Measurements from ENCODE around the gene CENPU. TPM values are rescaled to one million over a fixed set of nuclear protein-coding genes. Genes with fewer than 3 reads are reported as not detected.

CENPU gene
- total and polyA plus RNA-seq, 2 experiments from 2014 or later = 88.3 to 186 TPM

DNA sequence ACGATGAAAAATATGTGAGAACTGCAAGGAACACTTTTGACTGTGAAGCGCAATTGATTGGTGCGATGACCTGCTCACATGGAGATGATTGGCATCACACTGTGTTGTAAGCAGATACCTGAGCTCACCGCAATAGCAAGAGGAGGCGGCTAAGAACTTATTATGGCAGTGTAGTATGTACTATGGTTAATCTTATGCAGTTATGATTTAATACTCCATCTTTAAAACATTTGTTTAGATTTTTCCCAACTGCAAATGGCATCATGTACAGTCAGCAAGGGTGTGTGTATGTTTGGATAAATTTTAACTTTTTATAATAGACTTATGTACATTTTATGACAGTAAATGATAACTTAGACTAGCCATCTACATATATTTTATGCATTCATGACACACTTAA lies 58.9 kb downstream of the CENPU start:
- Histone ChIP-seq H3K4me2 (no peak overlapping the region), H3K4me3 (no peak overlapping the region), H3K9me2 (ENCODE audit: insufficient read depth) (no peaks in the 10 kb centered on the region), H2AFZ (no peak overlapping the region), H3K27ac (ENCODE audit: low read depth) (no peak overlapping the region), H3K79me2 (replicated peaks; ENCODE audit: insufficient read depth) (no peaks in the 10 kb centered on the region), H3K36me3 (ENCODE audit: insufficient read depth) (0 out of 2 replicates have a peak, but pooled peaks cover 2% of the 10 kb centered on the region), H3K4me1 (ENCODE audit: insufficient read depth) (no peaks in the 10 kb centered on the region), H4K20me1 (replicated peaks; ENCODE audit: insufficient read depth) (no peaks in the 10 kb centered on the region), H3K27me3 (ENCODE audit: insufficient read depth) (no peaks in the 10 kb centered on the region), H3F3A (replicated peaks; ENCODE audit: low read depth) (0 out of 2 replicates have a peak, but pooled peaks cover 3% of the 10 kb centered on the region)
- ATAC-seq (no peak), DNase-seq (ENCODE audit: low spot score) (no peak)
- TF ChIP-seq ZNF114 (CRISPR knock-in tag; IDR thresholded peaks at IDR 0.05) = no peak
- no peak for TF ChIP-seq JUNB (IDR thresholded peaks at IDR 0.05; ENCODE audit: unreplicated experiment)
- TF ChIP-seq, protein P1, sequence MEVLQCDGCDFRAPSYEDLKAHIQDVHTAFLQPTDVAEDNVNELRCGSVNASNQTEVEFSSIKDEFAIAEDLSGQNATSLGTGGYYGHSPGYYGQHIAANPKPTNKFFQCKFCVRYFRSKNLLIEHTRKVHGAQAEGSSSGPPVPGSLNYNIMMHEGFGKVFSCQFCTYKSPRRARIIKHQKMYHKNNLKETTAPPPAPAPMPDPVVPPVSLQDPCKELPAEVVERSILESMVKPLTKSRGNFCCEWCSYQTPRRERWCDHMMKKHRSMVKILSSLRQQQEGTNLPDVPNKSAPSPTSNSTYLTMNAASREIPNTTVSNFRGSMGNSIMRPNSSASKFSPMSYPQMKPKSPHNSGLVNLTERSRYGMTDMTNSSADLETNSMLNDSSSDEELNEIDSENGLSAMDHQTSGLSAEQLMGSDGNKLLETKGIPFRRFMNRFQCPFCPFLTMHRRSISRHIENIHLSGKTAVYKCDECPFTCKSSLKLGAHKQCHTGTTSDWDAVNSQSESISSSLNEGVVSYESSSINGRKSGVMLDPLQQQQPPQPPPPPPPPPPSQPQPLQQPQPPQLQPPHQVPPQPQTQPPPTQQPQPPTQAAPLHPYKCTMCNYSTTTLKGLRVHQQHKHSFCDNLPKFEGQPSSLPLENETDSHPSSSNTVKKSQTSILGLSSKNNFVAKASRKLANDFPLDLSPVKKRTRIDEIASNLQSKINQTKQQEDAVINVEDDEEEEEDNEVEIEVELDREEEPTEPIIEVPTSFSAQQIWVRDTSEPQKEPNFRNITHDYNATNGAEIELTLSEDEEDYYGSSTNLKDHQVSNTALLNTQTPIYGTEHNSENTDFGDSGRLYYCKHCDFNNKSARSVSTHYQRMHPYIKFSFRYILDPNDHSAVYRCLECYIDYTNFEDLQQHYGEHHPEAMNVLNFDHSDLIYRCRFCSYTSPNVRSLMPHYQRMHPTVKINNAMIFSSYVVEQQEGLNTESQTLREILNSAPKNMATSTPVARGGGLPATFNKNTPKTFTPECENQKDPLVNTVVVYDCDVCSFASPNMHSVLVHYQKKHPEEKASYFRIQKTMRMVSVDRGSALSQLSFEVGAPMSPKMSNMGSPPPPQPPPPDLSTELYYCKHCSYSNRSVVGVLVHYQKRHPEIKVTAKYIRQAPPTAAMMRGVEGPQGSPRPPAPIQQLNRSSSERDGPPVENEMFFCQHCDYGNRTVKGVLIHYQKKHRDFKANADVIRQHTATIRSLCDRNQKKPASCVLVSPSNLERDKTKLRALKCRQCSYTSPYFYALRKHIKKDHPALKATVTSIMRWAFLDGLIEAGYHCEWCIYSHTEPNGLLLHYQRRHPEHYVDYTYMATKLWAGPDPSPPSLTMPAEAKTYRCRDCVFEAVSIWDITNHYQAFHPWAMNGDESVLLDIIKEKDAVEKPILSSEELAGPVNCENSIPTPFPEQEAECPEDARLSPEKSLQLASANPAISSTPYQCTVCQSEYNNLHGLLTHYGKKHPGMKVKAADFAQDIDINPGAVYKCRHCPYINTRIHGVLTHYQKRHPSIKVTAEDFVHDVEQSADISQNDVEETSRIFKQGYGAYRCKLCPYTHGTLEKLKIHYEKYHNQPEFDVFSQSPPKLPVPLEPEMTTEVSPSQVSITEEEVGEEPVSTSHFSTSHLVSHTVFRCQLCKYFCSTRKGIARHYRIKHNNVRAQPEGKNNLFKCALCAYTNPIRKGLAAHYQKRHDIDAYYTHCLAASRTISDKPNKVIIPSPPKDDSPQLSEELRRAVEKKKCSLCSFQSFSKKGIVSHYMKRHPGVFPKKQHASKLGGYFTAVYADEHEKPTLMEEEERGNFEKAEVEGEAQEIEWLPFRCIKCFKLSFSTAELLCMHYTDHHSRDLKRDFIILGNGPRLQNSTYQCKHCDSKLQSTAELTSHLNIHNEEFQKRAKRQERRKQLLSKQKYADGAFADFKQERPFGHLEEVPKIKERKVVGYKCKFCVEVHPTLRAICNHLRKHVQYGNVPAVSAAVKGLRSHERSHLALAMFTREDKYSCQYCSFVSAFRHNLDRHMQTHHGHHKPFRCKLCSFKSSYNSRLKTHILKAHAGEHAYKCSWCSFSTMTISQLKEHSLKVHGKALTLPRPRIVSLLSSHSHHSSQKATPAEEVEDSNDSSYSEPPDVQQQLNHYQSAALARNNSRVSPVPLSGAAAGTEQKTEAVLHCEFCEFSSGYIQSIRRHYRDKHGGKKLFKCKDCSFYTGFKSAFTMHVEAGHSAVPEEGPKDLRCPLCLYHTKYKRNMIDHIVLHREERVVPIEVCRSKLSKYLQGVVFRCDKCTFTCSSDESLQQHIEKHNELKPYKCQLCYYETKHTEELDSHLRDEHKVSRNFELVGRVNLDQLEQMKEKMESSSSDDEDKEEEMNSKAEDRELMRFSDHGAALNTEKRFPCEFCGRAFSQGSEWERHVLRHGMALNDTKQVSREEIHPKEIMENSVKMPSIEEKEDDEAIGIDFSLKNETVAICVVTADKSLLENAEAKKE (CRISPR knock-in tag; IDR thresholded peaks at IDR 0.05) = no peak
- TF ChIP-seq, protein P2, sequence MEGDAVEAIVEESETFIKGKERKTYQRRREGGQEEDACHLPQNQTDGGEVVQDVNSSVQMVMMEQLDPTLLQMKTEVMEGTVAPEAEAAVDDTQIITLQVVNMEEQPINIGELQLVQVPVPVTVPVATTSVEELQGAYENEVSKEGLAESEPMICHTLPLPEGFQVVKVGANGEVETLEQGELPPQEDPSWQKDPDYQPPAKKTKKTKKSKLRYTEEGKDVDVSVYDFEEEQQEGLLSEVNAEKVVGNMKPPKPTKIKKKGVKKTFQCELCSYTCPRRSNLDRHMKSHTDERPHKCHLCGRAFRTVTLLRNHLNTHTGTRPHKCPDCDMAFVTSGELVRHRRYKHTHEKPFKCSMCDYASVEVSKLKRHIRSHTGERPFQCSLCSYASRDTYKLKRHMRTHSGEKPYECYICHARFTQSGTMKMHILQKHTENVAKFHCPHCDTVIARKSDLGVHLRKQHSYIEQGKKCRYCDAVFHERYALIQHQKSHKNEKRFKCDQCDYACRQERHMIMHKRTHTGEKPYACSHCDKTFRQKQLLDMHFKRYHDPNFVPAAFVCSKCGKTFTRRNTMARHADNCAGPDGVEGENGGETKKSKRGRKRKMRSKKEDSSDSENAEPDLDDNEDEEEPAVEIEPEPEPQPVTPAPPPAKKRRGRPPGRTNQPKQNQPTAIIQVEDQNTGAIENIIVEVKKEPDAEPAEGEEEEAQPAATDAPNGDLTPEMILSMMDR (conservative IDR thresholded peaks at IDR 0.05; ENCODE audit: low read depth in 2 of 2) = no peak
- TF ChIP-seq EZH2 (IDR thresholded peaks at IDR 0.05; ENCODE audit: low read depth, unreplicated experiment) = no peak
- no peak for TF ChIP-seq POLR2AphosphoS5 (IDR thresholded peaks at IDR 0.05; ENCODE audit: low read depth)
- TF ChIP-seq EZH2phosphoT487 (IDR thresholded peaks at IDR 0.05; ENCODE audit: unreplicated experiment) = no peak
- no peak for TF ChIP-seq CREB1 (CRISPR knock-in tag; IDR thresholded peaks at IDR 0.05; ENCODE audit: low read depth)
- TF ChIP-seq STAT1 (IDR thresholded peaks at IDR 0.05; ENCODE audit: unreplicated experiment) = no peak
- TF ChIP-seq ZNF331 (CRISPR knock-in tag; IDR thresholded peaks at IDR 0.05; ENCODE audit: low read depth) = no peak
- TF ChIP-seq, protein P3, sequence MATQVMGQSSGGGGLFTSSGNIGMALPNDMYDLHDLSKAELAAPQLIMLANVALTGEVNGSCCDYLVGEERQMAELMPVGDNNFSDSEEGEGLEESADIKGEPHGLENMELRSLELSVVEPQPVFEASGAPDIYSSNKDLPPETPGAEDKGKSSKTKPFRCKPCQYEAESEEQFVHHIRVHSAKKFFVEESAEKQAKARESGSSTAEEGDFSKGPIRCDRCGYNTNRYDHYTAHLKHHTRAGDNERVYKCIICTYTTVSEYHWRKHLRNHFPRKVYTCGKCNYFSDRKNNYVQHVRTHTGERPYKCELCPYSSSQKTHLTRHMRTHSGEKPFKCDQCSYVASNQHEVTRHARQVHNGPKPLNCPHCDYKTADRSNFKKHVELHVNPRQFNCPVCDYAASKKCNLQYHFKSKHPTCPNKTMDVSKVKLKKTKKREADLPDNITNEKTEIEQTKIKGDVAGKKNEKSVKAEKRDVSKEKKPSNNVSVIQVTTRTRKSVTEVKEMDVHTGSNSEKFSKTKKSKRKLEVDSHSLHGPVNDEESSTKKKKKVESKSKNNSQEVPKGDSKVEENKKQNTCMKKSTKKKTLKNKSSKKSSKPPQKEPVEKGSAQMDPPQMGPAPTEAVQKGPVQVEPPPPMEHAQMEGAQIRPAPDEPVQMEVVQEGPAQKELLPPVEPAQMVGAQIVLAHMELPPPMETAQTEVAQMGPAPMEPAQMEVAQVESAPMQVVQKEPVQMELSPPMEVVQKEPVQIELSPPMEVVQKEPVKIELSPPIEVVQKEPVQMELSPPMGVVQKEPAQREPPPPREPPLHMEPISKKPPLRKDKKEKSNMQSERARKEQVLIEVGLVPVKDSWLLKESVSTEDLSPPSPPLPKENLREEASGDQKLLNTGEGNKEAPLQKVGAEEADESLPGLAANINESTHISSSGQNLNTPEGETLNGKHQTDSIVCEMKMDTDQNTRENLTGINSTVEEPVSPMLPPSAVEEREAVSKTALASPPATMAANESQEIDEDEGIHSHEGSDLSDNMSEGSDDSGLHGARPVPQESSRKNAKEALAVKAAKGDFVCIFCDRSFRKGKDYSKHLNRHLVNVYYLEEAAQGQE (IDR thresholded peaks at IDR 0.05; ENCODE audit: unreplicated experiment) = no peak
- TF ChIP-seq, protein P4, sequence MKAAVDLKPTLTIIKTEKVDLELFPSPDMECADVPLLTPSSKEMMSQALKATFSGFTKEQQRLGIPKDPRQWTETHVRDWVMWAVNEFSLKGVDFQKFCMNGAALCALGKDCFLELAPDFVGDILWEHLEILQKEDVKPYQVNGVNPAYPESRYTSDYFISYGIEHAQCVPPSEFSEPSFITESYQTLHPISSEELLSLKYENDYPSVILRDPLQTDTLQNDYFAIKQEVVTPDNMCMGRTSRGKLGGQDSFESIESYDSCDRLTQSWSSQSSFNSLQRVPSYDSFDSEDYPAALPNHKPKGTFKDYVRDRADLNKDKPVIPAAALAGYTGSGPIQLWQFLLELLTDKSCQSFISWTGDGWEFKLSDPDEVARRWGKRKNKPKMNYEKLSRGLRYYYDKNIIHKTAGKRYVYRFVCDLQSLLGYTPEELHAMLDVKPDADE (IDR thresholded peaks at IDR 0.05) = no peak
- TF ChIP-seq NANOG (IDR thresholded peaks at IDR 0.05; ENCODE audit: borderline replicate concordance) = no peak
- Mint-ChIP-seq H3K27me3 (ENCODE audit: insufficient read depth, low read depth, poor library complexity) (peaks cover 4% of the 10 kb centered on the region), H3K27ac (no peak overlapping the region), H3K4me3 (no peak overlapping the region), H3K36me3 (ENCODE audit: low read depth) (peaks cover 32% of the 10 kb centered on the region), H3K9me3 (peaks cover 7% of the 10 kb centered on the region), H3K4me1 (no peaks in the 10 kb centered on the region)

Measured in GM23338 (cell line).